ENCODE data around the gene CIAO1. TPM values are rescaled to one million over a fixed set of nuclear protein-coding genes. Genes with fewer than 3 reads are reported as not detected.

Gene CIAO1
- polyA plus RNA-seq, 2 of the 4 experiments (the other 2 are of a cell fraction) = 83.2 to 99.7 TPM

DNA sequence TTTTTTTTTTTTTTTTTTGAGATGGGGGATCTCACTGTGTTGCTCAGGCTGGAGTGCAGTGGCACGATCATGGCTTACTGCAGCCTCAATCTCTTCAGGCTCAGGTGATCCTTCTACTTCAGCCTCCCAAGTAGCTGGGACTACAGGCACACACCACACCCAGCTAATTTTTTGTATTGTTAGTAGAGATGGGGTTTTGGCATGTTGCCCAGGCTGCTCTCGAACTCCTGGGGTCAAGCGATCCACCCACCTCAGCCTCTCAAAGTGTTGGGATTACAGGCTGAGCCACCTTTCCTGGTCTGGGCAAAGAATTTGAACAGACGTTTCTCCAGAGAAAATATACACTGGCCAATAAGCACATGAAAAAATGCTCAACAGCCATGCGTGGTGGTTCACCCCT, 42.2 kb downstream of the CIAO1 start:
- no peaks in the 10 kb centered on the region for H3K9me3 ChIP-seq
- no peak for FAIRE-seq
- CTCF ChIA-PET = interaction anchor here (1.0 kb wide), 1 partner anchor 99 kb away, joined by 3 read pairs; no protein-coding TSS in a partner anchor
- WGBS (ENCODE audit: missing lambda C conversion rate) = 79% methylated on average over 4 of the region's 5 CpGs
- no peak for DNase-seq (ENCODE audit: low read depth in 1 of 2, low spot score in 1 of 2)
- H3K4me3 ChIP-seq = no peak overlapping the region
- H3K27ac ChIP-seq = no peak overlapping the region
- POLR2A ChIA-PET = no interaction called here
- no peak for ATAC-seq
- no peak overlapping the region for H3K4me2 ChIP-seq
- peaks cover 16% of the 10 kb centered on the region for H3K4me1 ChIP-seq
- TF ChIP-seq RNF2 (IDR thresholded peaks at IDR 0.05; ENCODE audit: borderline replicate concordance, low read depth) (no peak), ZFP36 (IDR thresholded peaks at IDR 0.05; ENCODE audit: borderline replicate concordance, partially characterized antibody) (no peak), JUN (IDR thresholded peaks at IDR 0.05) (no peak), ZSCAN20 (CRISPR knock-in tag; IDR thresholded peaks at IDR 0.05) (no peak), SMC3 (IDR thresholded peaks at IDR 0.05) (no peak), FOXS1 (CRISPR knock-in tag; IDR thresholded peaks at IDR 0.05) (no peak), FOSB (CRISPR knock-in tag; IDR thresholded peaks at IDR 0.05) (no peak), BHLHE40 (IDR thresholded peaks at IDR 0.05; ENCODE audit: low read depth, low read length) (no peak)
- TF ChIP-seq, protein P1, sequence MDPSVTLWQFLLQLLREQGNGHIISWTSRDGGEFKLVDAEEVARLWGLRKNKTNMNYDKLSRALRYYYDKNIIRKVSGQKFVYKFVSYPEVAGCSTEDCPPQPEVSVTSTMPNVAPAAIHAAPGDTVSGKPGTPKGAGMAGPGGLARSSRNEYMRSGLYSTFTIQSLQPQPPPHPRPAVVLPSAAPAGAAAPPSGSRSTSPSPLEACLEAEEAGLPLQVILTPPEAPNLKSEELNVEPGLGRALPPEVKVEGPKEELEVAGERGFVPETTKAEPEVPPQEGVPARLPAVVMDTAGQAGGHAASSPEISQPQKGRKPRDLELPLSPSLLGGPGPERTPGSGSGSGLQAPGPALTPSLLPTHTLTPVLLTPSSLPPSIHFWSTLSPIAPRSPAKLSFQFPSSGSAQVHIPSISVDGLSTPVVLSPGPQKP (IDR thresholded peaks at IDR 0.05; ENCODE audit: low read depth, low read length) = no peak
- TF ChIP-seq, protein P2, sequence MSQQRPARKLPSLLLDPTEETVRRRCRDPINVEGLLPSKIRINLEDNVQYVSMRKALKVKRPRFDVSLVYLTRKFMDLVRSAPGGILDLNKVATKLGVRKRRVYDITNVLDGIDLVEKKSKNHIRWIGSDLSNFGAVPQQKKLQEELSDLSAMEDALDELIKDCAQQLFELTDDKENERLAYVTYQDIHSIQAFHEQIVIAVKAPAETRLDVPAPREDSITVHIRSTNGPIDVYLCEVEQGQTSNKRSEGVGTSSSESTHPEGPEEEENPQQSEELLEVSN (IDR thresholded peaks at IDR 0.05; ENCODE audit: borderline replicate concordance, low read depth) = no peak

DNA sequence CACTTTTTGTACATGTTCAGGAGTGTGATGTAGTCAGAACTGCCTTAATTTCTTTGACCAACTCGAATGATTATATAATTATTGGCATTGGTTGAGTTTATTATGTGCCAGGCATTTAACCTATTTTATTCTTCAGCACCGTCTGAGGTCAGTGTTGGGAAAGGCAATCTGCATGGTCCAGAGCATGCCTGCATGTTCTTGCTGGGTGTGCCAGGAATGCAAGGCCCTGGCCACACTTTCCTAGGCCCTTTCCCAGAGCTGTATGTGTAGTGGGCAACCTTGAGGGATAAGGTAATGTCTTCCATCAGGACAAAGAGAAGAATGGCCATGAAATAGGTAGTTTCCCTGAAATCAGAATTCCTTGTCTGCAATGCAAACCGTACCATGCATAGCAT, 49.0 kb downstream of the CIAO1 start:
- WGBS (ENCODE audit: missing lambda C conversion rate) = 59% methylated on average over 3 of the region's 3 CpGs
- H3K4me3 ChIP-seq = no peak overlapping the region
- no peak overlapping the region for H3K4me2 ChIP-seq
- H3K4me1 ChIP-seq = peaks cover 7% of the 10 kb centered on the region
- H3K9me3 ChIP-seq = no peaks in the 10 kb centered on the region
- ChIA-PET CTCF (interaction anchor here (1.7 kb wide), 1 partner anchor 194 kb away, joined by 4 read pairs; no protein-coding TSS in a partner anchor), POLR2A (no interaction called here)
- ATAC-seq (peak in 1 of 2 experiments; percentile 25; a peak in 2 of 6 replicates), FAIRE-seq (no peak), DNase-seq (ENCODE audit: low read depth in 1 of 2, low spot score in 1 of 2) (no peak)
- no peak overlapping the region for H3K27ac ChIP-seq
- TF ChIP-seq MAZ (IDR thresholded peaks at IDR 0.05; ENCODE audit: borderline replicate concordance, low read depth, low read length) = no peak
- TF ChIP-seq HDAC2 (IDR thresholded peaks at IDR 0.05) = no peak

DNA sequence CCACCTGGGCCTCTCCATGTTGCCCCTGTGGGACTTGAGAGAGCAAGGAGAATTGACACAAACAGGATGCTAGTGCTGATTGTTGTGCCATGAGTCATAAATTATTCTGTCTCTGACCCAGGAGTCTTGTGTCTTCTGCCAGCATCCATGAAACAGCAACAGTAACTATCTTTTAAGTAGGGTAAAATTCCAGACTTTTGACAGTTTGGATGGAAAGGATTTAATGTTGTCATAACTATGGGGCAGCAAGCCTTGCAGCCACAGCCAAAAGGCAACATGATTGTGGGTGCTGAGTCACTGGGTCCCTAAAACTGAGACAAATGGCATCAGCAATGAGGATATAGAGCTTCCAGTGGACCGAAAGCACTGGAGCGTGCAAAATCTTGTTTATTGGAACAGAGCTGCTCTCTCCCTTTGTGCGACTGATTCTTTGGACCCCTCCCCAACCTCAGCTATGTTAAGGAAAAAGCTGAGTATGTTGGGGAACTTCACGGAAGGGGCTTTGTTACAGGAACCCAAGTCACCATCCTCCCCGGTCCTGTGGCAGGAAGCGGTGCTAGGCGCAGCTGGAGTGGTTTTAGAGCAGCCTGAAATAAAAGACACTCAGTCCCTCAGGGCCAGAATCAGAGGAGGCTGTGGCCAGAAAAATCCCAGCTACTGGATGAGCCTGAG, 49.5 kb downstream of the CIAO1 start:
- H3K4me2 ChIP-seq = 0 out of 3 replicates have a peak overlapping the region, but pooled peaks have one; percentile 18
- POLR2A ChIA-PET = no interaction called here
- FAIRE-seq = no peak
- CTCF ChIA-PET = interaction anchor here (1.3 to 1.7 kb wide), 2 partner anchors 34 to 193 kb away, joined by 3 to 4 read pairs; no protein-coding TSS in a partner anchor
- TF ChIP-seq PHF8 (IDR thresholded peaks at IDR 0.05; ENCODE audit: borderline replicate concordance, low read depth) (no peak), FOSL2 (IDR thresholded peaks at IDR 0.05) (no peak), FOSL2 (CRISPR knock-in tag; IDR thresholded peaks at IDR 0.05) (0 out of 2 replicates have a peak, but pooled peaks have one; percentile 6)
- H3K9me3 ChIP-seq = no peaks in the 10 kb centered on the region
- no peak overlapping the region for H3K4me3 ChIP-seq
- peak overlapping the region in 1 of 2 experiments; percentile 54; a peak in 2 of 6 replicates for H3K27ac ChIP-seq
- ATAC-seq = peak; percentile 57 to 69; a peak in 4 of 6 replicates
- peak in 1 of 2 experiments; percentile 39 for DNase-seq (ENCODE audit: low read depth in 1 of 2, low spot score in 1 of 2)
- peaks cover 10% of the 10 kb centered on the region for H3K4me1 ChIP-seq
- 89% methylated on average over 7 of the region's 7 CpGs for WGBS (ENCODE audit: missing lambda C conversion rate)

DNA sequence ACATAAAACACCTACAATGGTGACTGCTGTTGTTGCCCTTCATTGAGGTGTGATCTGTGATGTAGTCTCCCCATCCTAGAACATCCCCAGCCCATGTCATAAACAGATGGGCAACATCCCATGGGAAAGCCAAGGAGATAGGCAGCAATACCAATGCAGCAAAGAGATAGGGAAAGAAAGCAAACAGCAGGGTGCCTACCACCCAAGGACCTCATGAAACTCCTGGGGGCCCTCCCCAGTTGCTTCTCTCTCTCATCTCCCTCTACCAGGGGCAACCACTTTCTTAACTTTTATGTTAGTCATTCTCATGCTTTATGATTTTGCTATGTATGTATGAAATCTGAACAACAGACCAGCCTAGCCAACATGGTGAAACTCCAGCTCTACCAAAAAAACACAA, 51.0 kb downstream of the CIAO1 start:
- Histone ChIP-seq H3K4me2 (no peak overlapping the region), H3K9me3 (no peaks in the 10 kb centered on the region), H3K4me1 (peaks cover 15% of the 10 kb centered on the region), H3K27ac (no peak overlapping the region), H3K4me3 (no peak overlapping the region)
- FAIRE-seq = no peak
- ATAC-seq = no peak
- ChIA-PET CTCF (interaction anchor here (0.7 to 1.7 kb wide), 2 partner anchors 15 to 192 kb away, joined by 3 to 4 read pairs; no protein-coding TSS in a partner anchor), POLR2A (no interaction called here)
- DNase-seq (ENCODE audit: low read depth in 1 of 2, low spot score in 1 of 2) = no peak
- TF ChIP-seq, protein P1 (IDR thresholded peaks at IDR 0.05; ENCODE audit: low read depth, low read length) = no peak
- TF ChIP-seq NFE2L2 (conservative IDR thresholded peaks at IDR 0.05; ENCODE audit: low read length) (no peak), SREBF2 (IDR thresholded peaks at IDR 0.05) (no peak), MAFK (IDR thresholded peaks at IDR 0.05; ENCODE audit: partially characterized antibody) (no peak), EHF (CRISPR knock-in tag; IDR thresholded peaks at IDR 0.05) (no peak), CHD4 (IDR thresholded peaks at IDR 0.05; ENCODE audit: borderline replicate concordance) (no peak), RAD21 (conservative IDR thresholded peaks at IDR 0.05 in 1 of 2, IDR thresholded peaks at IDR 0.05 in 1 of 2) (no peak), ZFP36 (IDR thresholded peaks at IDR 0.05; ENCODE audit: borderline replicate concordance, partially characterized antibody) (no peak), HOXB5 (CRISPR knock-in tag; IDR thresholded peaks at IDR 0.05) (no peak), HOXB13 (CRISPR knock-in tag; IDR thresholded peaks at IDR 0.05; ENCODE audit: low read depth) (no peak)
- TF ChIP-seq, protein P3, sequence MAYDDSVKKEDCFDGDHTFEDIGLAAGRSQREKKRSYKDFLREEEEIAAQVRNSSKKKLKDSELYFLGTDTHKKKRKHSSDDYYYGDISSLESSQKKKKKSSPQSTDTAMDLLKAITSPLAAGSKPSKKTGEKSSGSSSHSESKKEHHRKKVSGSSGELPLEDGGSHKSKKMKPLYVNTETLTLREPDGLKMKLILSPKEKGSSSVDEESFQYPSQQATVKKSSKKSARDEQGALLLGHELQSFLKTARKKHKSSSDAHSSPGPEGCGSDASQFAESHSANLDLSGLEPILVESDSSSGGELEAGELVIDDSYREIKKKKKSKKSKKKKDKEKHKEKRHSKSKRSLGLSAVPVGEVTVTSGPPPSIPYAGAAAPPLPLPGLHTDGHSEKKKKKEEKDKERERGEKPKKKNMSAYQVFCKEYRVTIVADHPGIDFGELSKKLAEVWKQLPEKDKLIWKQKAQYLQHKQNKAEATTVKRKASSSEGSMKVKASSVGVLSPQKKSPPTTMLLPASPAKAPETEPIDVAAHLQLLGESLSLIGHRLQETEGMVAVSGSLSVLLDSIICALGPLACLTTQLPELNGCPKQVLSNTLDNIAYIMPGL (CRISPR knock-in tag; IDR thresholded peaks at IDR 0.05; ENCODE audit: borderline replicate concordance) = no peak
- TF ChIP-seq, protein P4, sequence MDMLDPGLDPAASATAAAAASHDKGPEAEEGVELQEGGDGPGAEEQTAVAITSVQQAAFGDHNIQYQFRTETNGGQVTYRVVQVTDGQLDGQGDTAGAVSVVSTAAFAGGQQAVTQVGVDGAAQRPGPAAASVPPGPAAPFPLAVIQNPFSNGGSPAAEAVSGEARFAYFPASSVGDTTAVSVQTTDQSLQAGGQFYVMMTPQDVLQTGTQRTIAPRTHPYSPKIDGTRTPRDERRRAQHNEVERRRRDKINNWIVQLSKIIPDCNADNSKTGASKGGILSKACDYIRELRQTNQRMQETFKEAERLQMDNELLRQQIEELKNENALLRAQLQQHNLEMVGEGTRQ (IDR thresholded peaks at IDR 0.05) = no peak
